Inflammatory macrophage treated with lipopolysaccharide for 1 hour (primary cell): ENCODE data around the gene ITGAV.
"Not testable (repeated sequence)": the region's sequence is repeated elsewhere in the genome, so short reads cannot be mapped to it uniquely, and the experiment has no call there.

ENCODE experiments used
- DNase-seq, 2 donors: peaks; one replicate each; pipeline ENCODE4 v3.0.0-alpha.2; 2020 to 2022

The ITGAV gene

DNA sequence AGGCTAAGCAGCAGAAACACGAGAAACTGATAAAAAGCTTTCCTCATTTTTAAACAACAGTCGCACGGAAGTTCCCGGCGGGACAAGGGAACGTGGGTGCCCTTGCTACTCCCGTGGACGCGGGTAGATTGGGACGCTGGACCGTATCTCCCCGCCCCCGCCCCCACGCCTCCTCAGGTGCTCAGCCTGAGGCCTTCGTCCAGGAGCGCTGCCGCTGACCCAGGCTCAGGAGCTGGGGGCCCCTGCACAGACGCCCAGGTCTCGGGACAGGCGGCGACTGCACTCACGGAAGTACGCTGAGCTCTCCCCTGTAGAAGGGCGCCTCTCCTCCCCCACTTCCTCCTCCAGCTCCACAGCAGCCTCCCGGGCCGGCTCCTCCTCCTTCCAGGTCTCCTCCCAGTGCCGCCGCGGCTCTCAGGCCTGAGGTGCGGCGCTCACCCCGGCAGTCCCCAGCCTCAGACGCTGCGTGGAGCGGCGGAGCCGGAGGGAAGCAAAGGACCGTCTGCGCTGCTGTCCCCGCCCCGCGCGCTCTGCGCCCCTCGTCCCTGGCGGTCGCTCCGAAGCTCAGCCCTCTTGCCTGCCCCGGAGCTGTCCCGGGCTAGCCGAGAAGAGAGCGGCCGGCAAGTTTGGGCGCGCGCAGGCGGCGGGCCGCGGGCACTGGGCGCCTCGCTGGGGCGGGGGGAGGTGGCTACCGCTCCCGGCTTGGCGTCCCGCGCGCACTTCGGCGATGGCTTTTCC, at the start of gene ITGAV:
ITGAV (plus strand) TSS at position 445 of the 738 bp plus-strand sequence; CDS start at position 728, 283 bp downstream.
- peak; percentile 89 to 91 for DNase-seq

DNA sequence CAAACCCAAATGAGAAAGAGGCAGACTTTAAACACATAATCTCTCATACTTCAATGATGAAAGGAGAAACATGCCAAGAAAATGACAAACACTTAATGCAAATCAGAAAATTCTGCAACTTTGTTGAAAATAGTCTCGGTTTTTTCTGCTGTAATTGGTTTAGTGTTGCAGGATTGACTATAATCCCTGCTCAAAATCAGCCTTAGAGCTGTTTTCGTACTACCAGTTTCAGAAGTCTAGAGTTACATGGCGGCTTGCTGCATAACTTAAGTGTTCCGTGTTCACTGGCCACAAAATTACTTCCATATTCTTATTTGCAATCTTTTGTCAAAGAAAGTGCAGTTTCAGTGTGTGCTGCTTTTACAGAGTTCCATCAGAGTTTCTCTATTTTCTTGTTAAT, 48.9 kb upstream of the ITGAV start:
- no peak for DNase-seq

DNA sequence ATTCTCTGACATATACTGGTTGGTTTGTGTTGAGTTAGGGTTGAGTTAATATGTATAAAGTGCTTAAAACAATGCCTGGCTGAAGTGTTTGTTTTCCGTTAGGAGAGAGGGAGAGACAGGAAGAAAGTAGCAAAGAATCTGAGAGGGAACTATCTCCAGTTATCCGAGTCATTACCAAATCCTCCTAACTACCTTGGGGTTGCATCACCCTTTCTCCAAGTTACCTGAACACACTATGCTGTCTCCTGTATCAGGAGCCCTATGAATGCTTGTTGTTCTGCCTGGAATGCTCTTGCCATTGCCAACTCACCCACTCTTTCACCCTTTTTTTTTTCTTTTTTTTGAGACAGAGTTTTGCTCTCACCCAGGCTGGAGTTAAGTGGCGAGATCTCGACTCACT, 47.9 kb upstream of the ITGAV start:
- DNase-seq, result no peak

DNA sequence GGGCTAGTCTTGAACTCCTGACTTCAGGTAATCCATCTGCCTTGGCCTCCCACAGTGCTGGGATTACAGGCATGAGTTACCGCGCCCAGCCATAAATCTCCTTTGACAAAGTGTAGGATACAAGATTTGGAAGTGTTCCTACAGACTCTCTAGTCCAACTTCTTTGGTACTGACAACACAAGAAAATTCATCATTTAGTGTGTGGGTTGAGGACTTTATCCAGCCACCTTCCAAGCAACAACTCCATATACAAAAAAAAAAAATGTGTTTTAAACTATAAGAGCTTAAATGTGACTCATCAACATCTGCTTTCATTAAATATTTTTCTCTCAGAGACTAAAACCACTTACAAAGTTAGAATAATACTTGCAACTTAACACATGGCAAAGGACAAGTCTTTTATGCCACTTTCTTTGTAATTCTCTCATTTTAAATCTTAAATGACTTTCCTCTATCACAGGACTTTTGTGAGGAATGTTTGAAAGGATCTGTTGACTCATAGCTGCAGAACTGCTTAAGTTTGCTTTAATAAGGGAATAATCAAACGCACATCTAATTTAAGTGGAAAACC, 46.2 kb upstream of the ITGAV start:
- peak in 1 of 2 donors; percentile 10 for DNase-seq

DNA sequence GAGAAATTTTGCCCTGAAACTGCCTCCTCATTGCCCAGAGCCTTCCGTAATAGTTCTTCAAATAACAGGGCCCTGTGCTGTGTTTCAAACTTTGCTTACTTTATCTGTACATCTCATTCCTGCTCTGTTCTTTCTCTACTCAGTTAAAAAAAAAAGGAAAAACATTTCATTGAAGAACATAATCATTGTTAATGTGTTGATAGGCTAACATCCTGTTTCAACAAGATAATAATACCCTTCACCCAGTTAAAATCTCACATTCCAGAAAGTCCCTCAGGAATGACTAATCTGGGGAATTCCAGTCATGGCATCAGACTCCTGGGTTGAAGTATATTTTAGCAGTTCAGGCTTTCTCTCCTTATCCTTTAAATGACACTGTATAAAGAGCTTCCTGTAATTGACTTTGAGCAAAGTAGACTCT, 45.6 kb upstream of the ITGAV start:
- peak; percentile 61 to 91 for DNase-seq

DNA sequence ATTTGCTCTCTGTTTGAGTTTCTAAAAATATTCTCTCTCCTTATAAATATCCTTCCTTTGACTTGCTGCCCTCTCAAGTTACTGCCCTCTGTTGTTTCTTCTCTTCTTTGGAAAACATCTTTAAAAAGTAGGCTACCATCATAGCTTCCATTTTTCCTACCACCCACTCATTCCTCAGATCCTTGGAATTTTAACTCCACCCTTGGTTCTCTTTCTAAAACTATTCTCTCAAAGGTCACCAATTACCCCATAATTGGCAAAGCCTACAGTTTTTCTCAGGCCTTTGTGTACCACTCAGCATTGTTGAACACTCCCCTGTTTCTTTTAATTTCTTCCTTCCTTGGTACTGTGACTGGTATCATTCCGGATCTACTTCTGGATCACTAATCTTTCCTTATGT, 43.0 kb upstream of the ITGAV start:
- DNase-seq, result no peak

DNA sequence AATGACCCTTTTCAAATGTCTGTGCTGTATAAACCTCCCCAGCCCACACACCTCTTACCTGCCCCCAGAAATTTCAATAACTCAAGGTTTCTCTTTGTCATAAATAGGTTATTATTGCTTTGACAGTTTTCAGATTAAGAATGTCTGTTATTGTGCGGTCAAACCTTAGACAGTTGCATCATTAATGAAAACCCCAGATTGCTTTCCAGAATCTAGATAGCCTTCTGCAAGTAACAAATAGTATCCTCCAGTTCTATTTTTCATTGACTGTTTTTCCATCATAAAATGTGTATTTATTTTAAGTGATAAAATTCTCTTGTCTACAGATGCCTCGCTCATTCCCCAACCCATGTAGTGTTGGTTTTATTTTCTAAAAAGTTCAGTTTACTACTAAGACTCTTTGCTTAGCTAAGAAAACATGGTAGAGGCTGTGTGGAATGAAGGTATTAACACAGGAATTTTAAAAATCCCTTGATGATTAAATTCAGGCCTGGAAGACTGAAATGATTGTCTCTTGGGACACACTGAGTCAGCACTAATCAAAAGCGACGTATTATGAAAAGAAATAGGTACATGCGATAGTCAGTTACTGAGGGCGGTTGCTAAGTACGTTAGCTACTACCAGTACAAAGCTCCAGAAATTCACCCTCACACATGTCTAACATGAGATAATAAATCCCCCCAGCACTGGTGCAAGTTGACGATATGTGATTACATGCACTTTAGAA, 38.4 kb upstream of the ITGAV start:
- no peak for DNase-seq

DNA sequence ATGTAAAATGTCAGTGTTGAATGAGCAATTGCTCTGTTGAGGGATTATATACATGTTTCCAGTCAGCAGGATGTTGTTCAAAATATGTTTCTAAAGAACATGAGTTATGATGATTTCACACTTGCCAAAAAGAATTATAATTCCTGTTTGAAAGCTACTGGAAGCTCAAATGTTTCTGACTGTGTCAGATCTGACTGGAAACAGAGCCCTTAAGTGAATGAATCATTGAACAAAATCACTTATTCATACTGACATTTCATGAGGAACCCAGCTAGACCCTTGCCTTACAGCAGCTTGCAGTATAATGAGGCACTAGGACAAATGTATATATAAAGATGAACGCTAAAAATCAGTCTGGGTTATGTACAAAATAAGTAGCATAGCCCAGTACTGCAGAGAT, 35.4 kb upstream of the ITGAV start:
- no peak for DNase-seq

DNA sequence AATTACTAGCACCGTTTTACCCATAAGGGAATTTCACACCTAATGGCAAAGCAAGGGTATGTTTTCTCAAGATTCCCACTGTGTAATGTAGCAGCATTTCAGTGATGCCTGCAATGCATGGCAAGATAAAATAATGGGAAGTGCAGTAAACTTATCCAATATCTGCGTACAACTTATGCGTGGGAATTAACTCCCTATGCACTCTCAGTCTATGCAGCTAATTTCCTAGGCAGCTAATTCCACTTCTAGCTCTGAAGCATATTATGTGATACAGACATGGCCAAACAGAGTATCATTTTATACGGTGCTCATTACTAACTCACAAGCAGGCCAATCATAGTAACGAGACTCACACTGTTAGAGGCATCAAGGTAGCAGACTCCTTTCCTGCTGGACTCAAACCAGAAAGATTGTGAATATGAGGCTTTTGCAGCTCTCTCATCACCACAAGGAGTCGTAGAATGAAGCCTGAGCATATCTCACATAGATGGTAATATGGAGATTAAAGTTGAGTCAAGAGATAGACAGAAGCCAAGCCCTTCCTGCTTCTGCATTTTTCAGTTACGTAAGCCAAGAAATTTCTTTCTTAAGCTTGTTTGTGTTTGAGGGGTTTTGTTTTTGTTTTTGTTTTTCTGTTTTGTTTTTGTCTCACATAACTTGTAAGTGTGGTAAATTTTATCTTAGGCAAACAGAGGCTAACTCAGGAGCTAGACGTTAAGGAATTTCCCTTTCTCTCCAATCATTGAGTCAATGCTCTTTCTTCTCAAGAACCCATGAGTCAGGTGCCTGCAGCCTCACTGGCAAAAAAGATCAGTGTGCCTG, 34.8 kb upstream of the ITGAV start:
- peak in 1 of 2 donors; percentile 31 for DNase-seq

DNA sequence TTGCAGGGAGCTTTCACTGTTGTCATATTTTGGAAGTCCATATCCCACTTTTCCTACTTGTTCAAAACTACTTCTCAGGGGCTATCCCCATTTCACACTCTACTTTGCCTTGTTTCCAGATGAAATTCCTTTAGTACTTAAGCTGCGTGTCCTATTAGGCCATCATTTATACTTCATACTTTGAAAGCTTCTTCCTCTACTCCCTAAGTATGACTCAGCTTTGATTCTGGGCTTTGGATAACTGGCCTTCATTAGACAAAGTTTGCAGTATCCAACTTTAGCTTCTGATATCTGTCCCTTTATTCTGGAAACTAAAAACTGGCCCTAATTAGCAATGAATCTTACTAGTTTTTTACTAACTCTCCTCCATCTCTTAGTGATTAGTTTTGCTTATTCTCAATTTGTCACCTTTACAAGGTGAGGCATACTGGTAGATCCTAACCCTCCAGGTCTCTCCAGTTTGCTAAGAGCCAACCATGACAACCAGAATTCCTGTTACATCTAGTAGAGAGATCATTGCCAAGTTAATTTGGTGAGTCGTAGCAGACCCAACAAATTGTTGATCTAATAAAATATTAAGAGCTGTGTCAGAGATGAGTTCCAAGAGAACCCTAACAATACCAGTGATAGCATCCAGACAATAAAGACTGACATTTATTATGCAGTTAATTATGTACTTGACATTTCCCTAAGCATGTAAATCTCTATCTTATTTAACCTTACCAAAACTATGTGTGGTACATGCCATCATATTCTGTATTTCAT, 31.2 kb upstream of the ITGAV start:
- DNase-seq, result no peak

DNA sequence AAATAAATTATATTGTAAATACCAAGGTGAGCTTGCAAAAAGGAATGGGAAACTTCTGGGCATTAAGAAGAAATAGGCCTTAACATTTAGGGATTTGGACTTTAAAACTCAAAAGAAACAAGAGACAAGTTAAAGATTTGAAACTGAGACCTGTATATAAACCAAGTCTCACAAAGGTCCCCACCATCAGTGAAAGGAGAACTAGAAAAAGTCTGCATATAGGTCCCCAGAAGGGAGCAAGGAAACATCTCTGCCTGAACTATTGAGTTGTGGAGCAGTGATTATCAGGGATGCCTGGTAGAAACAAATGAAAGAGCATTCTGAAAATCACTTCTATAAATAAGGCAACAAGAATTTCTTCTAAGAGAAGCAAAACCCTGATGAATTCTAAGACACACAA, 30.5 kb upstream of the ITGAV start:
- no peak for DNase-seq

DNA sequence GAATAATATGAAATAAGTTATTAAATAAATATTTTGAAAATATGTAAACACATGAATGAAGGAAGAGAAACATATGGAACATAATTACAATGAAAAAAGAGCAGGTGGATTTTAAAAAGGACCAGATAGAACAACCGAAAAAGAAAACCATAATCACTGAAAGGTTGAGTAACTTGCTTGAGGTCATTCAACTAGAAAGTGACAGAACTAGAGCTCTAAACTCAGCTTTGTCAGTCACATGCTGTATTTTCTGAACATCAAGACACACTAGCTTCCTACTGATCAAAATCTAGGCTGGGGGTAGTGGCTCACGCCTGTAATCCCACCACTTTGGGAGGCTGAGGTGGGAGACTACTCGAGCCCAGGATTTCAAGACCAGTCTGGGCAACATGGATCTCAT, 30.0 kb upstream of the ITGAV start:
- no peak for DNase-seq

DNA sequence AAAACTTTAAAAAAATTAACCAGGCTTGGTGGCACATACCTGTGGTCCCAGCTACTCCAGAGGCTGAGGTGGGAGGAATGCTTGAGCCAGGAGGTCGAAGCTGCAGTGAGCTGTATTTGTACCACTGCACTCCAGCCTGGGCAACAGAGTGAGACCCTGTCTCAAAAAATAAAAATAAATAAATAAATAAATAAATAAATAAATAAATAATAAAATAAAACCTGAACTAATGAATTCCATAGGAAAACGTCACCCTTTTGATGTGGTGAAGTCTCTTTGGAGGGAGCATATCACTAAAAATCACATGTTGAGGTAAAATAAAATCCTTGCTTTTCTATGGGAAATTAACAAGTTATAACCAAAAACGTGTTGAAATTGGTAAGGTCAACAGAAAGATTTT, 29.6 kb upstream of the ITGAV start:
- DNase-seq, result no peak

DNA sequence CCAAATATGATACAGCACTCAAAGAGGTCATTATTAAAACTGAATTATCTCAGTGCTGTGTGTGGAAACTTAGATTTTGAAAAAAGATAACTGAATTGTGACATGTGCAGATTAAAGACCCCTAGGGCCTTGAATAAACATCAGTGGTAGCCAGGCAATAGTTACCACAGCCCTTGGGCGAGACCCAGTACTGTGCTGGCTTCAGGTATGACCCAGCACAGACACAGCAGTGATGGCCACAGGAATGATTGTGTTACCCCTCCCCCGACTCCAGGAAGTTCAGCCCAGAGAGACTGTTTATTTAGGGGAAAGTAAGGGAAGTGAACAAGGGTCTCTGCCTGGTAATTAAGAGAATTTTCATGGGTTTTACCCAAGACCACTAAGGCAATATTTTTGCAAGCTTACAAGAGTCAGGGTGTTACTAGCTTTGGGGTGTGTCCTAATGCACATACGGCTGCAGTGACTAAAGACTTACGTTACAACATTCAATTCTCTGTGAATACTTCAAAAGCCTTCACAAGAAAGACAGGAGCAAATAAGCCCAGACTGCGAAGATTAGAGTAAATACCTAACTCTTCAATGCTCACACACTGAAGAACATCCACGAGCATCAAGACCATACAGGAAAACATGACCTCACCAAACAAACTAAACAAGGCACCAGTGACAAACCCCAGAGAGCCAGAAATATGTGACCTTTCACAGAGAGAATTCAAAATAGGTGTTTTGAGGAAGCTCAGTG, 28.2 kb upstream of the ITGAV start:
- no peak for DNase-seq

DNA sequence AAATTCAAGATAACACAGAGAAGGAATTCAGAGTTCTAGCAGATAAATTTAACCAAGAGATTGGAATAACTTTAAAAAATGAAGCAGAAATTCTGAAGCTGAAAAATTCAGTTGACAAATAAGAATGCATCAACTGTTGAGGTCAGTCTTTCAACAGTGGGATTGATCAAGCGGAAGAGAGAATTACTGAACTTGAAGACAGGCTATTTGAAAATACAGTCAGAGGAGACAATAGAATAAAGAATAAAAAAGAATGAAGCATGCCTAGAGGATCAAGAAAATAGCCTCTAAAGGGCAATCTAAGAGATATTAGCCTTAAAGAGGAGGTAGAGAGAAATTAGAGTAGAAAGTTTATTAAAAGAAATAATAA, 27.7 kb upstream of the ITGAV start:
- no peak for DNase-seq

DNA sequence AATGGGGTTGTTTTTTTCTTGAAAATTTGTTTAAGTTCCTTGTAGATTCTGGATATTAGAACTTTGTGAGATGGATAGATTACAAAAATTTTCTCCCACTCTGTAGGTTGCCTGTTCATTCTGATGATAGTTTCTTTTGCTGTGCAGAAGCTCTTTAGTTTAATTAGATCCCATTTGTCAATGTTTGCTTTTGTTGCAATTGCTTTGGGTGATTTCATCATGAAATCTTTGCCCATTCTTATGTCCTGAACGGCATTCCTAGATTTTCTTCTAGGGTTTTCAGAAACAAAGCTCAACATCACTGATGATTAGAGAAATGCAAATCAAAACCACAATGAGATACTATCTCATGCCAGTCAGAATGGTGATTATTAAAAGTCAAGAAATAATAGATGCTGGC, 21.3 kb upstream of the ITGAV start:
- not testable (repeated sequence) for DNase-seq

DNA sequence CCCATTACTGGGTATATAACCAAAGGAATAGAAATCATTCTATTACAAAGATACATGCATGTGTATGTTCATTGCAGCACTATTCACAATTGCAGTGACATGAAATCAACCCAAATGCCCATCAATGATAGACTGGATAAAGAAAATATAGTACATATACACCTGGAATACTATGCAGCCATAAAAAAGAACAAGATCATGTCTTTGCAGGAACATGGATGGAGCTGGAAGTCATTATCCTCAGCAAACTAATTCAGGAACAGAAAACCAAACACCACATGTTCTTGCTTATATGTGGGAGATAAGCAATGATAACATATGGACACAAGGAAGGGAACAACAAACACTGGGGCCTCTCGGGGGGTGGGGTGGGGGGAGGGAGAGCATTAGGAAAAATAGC, 20.7 kb upstream of the ITGAV start:
- not testable (repeated sequence) for DNase-seq

DNA sequence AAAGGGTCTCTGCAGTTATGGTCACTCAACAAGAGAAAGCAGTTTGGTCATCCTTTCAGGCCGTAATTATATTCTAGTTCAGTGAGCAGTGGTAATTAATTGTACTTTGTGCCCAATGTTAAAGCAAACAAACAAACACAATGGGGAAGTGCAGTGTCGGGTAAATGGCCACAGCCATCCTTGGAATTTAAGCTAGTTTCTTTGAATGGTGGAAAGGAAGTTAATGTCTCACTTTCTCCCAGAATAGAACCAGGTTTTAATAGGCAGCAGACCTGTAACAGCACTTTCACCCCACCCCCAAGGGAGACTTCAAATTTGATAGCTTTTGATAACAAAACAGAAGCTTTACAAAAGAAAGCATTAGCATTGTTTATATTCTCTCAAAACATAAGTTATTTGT, 20.0 kb upstream of the ITGAV start:
- DNase-seq, result no peak

DNA sequence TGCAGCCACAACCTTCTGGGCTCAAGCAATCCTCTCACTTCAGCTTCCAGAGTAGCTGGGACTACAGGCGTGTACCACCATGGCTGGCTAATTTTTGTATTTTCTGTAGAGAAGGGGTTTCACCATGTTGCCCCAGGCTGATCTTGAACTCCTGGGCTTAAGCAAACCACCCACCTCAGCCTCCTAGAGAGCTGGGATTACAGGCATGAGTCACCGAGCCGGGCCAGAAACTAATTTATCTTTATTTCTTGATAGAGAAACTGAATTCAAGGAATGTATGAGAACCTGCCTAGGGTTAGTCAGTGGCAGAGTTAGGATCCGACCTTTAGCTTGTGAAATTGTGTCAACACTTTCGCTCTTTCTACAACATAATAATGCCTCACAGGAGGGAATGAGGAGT, 19.3 kb upstream of the ITGAV start:
- peak in 1 of 2 donors; percentile 35 for DNase-seq

DNA sequence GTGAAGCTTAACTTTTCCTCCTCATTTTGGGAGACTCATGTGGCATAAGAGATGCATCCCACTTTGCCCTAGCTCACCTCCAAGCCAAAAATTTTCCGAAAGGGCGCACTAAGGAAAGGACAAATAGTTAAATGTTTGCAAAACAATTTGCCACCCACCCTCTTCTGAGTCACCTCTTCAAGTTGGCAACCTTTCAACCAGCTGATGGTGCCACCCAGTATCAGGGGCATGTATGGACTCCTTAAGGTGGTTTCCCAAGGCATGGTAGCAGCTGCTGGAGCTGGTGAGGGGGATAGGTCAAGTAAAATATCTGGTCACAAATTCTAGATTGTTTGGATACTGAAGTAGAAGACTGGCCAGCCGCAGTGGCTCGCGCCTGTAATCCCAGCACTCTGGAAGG, 17.2 kb upstream of the ITGAV start:
- peak in 1 of 2 donors; percentile 31 for DNase-seq

DNA sequence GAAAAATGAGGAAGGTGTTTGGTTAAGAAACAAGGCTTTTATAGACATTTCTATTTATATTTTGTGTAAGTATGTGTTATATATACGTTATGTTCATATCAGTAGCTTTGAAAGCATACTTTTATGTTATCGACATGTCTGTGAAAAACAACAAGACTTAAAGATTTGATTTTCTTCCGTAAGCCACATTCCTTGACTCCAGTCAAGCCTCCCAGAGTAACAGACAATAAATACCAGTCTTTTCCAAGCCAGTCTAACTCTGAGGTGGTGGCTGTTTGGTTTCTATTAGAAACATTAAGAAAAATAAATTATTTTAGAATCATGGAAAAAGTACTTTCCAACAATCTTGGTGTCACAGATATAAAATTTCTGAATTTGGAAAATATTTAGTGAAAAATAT, 16.3 kb upstream of the ITGAV start:
- DNase-seq, result no peak

DNA sequence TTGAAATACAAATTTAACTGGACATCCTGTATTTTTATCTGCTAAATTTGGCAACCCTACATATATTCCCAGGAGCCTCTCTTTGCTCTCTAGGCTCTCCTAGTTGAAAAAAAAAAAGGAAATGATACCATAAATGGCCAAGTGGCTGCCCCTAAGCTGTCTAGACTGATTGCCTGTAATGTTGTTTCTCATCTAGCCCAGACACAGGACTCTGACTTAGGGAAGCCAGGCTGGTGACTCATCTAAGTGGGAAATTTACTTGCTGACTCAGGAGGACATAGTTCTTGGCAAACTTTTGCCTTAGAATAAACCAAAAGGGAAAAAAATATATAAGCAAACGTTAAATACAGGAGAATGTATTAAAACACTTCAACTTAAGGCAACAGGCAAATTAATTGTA, 14.6 kb upstream of the ITGAV start:
- peak; percentile 91 to 98 for DNase-seq
